ENCODE measurements around the gene AATK.

- TF ChIP-seq, protein P1, sequence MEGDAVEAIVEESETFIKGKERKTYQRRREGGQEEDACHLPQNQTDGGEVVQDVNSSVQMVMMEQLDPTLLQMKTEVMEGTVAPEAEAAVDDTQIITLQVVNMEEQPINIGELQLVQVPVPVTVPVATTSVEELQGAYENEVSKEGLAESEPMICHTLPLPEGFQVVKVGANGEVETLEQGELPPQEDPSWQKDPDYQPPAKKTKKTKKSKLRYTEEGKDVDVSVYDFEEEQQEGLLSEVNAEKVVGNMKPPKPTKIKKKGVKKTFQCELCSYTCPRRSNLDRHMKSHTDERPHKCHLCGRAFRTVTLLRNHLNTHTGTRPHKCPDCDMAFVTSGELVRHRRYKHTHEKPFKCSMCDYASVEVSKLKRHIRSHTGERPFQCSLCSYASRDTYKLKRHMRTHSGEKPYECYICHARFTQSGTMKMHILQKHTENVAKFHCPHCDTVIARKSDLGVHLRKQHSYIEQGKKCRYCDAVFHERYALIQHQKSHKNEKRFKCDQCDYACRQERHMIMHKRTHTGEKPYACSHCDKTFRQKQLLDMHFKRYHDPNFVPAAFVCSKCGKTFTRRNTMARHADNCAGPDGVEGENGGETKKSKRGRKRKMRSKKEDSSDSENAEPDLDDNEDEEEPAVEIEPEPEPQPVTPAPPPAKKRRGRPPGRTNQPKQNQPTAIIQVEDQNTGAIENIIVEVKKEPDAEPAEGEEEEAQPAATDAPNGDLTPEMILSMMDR (IDR thresholded peaks at IDR 0.05; ENCODE audit: insufficient read depth, low read length) = no peak
- TF ChIP-seq POLR2AphosphoS5 (IDR thresholded peaks at IDR 0.05; ENCODE audit: low read depth) (no peak), GABPA (IDR thresholded peaks at IDR 0.05; ENCODE audit: low read depth) (no peak), SPI1 (IDR thresholded peaks at IDR 0.05; ENCODE audit: borderline replicate concordance, low read depth) (no peak)
- TF ChIP-seq, protein P2, sequence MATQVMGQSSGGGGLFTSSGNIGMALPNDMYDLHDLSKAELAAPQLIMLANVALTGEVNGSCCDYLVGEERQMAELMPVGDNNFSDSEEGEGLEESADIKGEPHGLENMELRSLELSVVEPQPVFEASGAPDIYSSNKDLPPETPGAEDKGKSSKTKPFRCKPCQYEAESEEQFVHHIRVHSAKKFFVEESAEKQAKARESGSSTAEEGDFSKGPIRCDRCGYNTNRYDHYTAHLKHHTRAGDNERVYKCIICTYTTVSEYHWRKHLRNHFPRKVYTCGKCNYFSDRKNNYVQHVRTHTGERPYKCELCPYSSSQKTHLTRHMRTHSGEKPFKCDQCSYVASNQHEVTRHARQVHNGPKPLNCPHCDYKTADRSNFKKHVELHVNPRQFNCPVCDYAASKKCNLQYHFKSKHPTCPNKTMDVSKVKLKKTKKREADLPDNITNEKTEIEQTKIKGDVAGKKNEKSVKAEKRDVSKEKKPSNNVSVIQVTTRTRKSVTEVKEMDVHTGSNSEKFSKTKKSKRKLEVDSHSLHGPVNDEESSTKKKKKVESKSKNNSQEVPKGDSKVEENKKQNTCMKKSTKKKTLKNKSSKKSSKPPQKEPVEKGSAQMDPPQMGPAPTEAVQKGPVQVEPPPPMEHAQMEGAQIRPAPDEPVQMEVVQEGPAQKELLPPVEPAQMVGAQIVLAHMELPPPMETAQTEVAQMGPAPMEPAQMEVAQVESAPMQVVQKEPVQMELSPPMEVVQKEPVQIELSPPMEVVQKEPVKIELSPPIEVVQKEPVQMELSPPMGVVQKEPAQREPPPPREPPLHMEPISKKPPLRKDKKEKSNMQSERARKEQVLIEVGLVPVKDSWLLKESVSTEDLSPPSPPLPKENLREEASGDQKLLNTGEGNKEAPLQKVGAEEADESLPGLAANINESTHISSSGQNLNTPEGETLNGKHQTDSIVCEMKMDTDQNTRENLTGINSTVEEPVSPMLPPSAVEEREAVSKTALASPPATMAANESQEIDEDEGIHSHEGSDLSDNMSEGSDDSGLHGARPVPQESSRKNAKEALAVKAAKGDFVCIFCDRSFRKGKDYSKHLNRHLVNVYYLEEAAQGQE (IDR thresholded peaks at IDR 0.05; ENCODE audit: insufficient replicate concordance, low read depth) = no peak
Observed at GRCh38 chr17:81154961-81155360, 11.1 kb downstream of the AATK start.
